Mammary epithelial cell (primary cell): Measurements from ENCODE around the gene ATP13A3.

ENCODE experiments used
- CTCF ChIP-seq, 2 donors: IDR thresholded peaks in 1 of 2; conservative IDR thresholded peaks in 1 of 2; 2 replicates each; pipeline ENCODE4 v1.5.1; 2011 to 2012; ENCODE audit warnings: inconsistent platforms in 2 of 2, low read length in 2 of 2, mild to moderate bottlenecking in 2 of 2, control low read depth in 1 of 2, low read depth in 1 of 2; ENCODE audit not compliant: insufficient read depth in 1 of 2; ENCODE audit errors: extremely low read depth in 1 of 2
- EZH2 ChIP-seq: IDR thresholded peaks from 2 replicates; pipeline ENCODE4 v1.6.1; 2012; ENCODE audit warnings: low read length, inconsistent platforms, borderline replicate concordance

DNA sequence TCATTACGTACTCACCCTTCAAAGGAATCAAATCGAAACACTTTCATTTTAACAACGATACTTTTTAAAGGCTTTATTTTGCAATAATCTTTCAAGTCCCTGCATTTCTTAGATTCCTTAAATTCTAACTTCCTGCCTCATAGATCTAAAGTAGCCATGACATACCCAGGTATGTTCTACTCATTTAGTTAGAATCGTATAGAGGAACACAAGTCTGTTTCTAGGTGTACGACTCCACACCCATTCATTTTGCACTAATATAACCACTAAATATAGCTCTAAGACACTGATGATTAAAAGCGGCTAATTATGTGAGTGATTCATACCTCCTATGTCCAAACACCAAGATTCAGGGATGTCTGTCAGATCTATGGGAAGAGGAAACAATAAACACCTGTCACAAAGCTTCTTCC lies 1.3 kb downstream of the ATP13A3 start:
- no peak for TF ChIP-seq CTCF (conservative IDR thresholded peaks at IDR 0.05 in 1 of 2, IDR thresholded peaks at IDR 0.05 in 1 of 2; ENCODE audit: extremely low read depth in 1 of 2, insufficient read depth in 1 of 2, low read depth in 1 of 2, low read length in 2 of 2)
- TF ChIP-seq EZH2 = no peak
